ENCODE data around the gene PTPN1. TPM values are rescaled to one million over a fixed set of nuclear protein-coding genes. Genes with fewer than 3 reads are reported as not detected.

PTPN1 gene
- polyA plus RNA-seq, 1 of the 3 experiments (the other 2 are of a cell fraction): 23.6 TPM

GRCh38 chr20:50578061-50578777 is 68.0 kb downstream of the PTPN1 start (continued):
- TF ChIP-seq POLR2AphosphoS5 (IDR thresholded peaks at IDR 0.05; ENCODE audit: low read depth, low read length) (no peak), FOXJ3 (CRISPR knock-in tag; IDR thresholded peaks at IDR 0.05) (no peak)
- TF ChIP-seq, protein P1, sequence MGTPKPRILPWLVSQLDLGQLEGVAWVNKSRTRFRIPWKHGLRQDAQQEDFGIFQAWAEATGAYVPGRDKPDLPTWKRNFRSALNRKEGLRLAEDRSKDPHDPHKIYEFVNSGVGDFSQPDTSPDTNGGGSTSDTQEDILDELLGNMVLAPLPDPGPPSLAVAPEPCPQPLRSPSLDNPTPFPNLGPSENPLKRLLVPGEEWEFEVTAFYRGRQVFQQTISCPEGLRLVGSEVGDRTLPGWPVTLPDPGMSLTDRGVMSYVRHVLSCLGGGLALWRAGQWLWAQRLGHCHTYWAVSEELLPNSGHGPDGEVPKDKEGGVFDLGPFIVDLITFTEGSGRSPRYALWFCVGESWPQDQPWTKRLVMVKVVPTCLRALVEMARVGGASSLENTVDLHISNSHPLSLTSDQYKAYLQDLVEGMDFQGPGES (IDR thresholded peaks at IDR 0.05; ENCODE audit: low read depth, low read length): no peak
- TF ChIP-seq, protein P2, sequence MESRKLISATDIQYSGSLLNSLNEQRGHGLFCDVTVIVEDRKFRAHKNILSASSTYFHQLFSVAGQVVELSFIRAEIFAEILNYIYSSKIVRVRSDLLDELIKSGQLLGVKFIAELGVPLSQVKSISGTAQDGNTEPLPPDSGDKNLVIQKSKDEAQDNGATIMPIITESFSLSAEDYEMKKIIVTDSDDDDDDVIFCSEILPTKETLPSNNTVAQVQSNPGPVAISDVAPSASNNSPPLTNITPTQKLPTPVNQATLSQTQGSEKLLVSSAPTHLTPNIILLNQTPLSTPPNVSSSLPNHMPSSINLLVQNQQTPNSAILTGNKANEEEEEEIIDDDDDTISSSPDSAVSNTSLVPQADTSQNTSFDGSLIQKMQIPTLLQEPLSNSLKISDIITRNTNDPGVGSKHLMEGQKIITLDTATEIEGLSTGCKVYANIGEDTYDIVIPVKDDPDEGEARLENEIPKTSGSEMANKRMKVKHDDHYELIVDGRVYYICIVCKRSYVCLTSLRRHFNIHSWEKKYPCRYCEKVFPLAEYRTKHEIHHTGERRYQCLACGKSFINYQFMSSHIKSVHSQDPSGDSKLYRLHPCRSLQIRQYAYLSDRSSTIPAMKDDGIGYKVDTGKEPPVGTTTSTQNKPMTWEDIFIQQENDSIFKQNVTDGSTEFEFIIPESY (IDR thresholded peaks at IDR 0.05; ENCODE audit: borderline replicate concordance, low read depth): no peak

- no peak for DNase-seq
- H3K79me2 ChIP-seq (ENCODE audit: insufficient read depth): peaks cover 8% of the 10 kb centered on the region; the same call in 1 of the 2 replicates
- H3K4me1 ChIP-seq (ENCODE audit: control insufficient read depth in 1 of 2, insufficient read depth in 2 of 2, low read depth in 1 of 2, low read length in 1 of 2): peaks cover 0 to 25% of the 10 kb centered on the region in 2 experiments; a peak in 2 of 4 replicates
- no peak overlapping the region for H3K27ac ChIP-seq (ENCODE audit: low read depth in 2 of 2, low read length in 1 of 2)
- ChIA-PET CTCF (interaction anchor here (0.9 to 10.6 kb wide), 18 partner anchors 8 to 391 kb away, joined by 3 to 108 read pairs (median 4); partner anchors contain the start of gene CEBPB), POLR2A (no interaction called here)
- peaks cover 50 to 74% of the 10 kb centered on the region in 2 experiments for H3K36me3 ChIP-seq (replicated peaks in 1 of 2; ENCODE audit: control insufficient read depth in 1 of 2, insufficient read depth in 2 of 2, low read length in 1 of 2)
- peaks cover 5% of the 10 kb centered on the region for H3F3A ChIP-seq (replicated peaks; ENCODE audit: insufficient read depth)
- no peaks in the 10 kb centered on the region for H3K9me2 ChIP-seq
- TF ChIP-seq, protein P3, sequence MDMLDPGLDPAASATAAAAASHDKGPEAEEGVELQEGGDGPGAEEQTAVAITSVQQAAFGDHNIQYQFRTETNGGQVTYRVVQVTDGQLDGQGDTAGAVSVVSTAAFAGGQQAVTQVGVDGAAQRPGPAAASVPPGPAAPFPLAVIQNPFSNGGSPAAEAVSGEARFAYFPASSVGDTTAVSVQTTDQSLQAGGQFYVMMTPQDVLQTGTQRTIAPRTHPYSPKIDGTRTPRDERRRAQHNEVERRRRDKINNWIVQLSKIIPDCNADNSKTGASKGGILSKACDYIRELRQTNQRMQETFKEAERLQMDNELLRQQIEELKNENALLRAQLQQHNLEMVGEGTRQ (IDR thresholded peaks at IDR 0.05; ENCODE audit: borderline replicate concordance, low read depth, low read length): no peak
- peaks cover 6% of the 10 kb centered on the region; the same call in 1 of the 2 replicates for H4K20me1 ChIP-seq (ENCODE audit: insufficient read depth)
- H3K9me3 ChIP-seq: no peaks in the 10 kb centered on the region
- no peak overlapping the region for H3K4me2 ChIP-seq
- H3K9ac ChIP-seq: no peak overlapping the region
- WGBS (ENCODE audit: low lambda C conversion rate): 91% methylated on average over 5 of the region's 5 CpGs
- no peak overlapping the region for H2AFZ ChIP-seq (ENCODE audit: low read depth)
- H3K4me3 ChIP-seq (ENCODE audit: low read depth in 2 of 2, low read length in 1 of 2): no peak overlapping the region
- H3K27me3 ChIP-seq (ENCODE audit: insufficient read depth): no peaks in the 10 kb centered on the region
These were observed 68.6 kb downstream of the PTPN1 start for GRCh38 chr20:50578778-50579165.

DNA sequence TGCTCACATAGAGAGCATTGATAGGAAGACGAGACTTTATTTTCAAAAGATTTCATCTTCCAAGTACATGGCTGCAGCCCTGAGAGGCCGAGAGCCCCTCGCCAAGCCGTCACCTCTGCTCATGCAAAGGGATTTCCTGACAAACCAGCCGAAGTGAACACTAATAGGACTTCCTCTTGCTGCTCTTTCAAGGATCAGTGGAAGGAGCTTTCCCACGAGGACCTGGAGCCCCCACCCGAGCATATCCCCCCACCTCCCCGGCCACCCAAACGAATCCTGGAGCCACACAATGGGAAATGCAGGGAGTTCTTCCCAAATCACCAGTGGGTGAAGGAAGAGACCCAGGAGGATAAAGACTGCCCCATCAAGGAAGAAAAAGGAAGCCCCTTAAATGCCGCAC is 69.3 kb downstream of the PTPN1 start:
- H3K36me3 ChIP-seq (replicated peaks in 1 of 2; ENCODE audit: control insufficient read depth in 1 of 2, insufficient read depth in 2 of 2, low read length in 1 of 2): peaks cover 45 to 74% of the 10 kb centered on the region in 2 experiments
- TF ChIP-seq, protein P4, sequence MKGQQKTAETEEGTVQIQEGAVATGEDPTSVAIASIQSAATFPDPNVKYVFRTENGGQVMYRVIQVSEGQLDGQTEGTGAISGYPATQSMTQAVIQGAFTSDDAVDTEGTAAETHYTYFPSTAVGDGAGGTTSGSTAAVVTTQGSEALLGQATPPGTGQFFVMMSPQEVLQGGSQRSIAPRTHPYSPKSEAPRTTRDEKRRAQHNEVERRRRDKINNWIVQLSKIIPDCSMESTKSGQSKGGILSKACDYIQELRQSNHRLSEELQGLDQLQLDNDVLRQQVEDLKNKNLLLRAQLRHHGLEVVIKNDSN (IDR thresholded peaks at IDR 0.05; ENCODE audit: borderline replicate concordance, low read depth): no peak
- no peak for TF ChIP-seq CHD2 (IDR thresholded peaks at IDR 0.05; ENCODE audit: low read length, partially characterized antibody)
- TF ChIP-seq MXI1 (IDR thresholded peaks at IDR 0.05; ENCODE audit: low read depth, low read length): no peak
- TF ChIP-seq GABPA (IDR thresholded peaks at IDR 0.05; ENCODE audit: low read depth): no peak
- no peak for TF ChIP-seq TEAD4 (IDR thresholded peaks at IDR 0.05; ENCODE audit: borderline replicate concordance, insufficient read depth)
- no peak for TF ChIP-seq RCOR1 (IDR thresholded peaks at IDR 0.05; ENCODE audit: low read length)
- TF ChIP-seq SIN3A (IDR thresholded peaks at IDR 0.05; ENCODE audit: borderline replicate concordance, low read depth, low read length): no peak
- TF ChIP-seq CTCF (IDR thresholded peaks at IDR 0.05): no peak
- no peak for TF ChIP-seq ELF1 (IDR thresholded peaks at IDR 0.05)
- no peak for TF ChIP-seq JUND (IDR thresholded peaks at IDR 0.05)
- no peak for TF ChIP-seq TCF12 (IDR thresholded peaks at IDR 0.05)
- TF ChIP-seq NFIC (IDR thresholded peaks at IDR 0.05; ENCODE audit: borderline replicate concordance): no peak

More for the DNA sequence above, 69.3 kb downstream of the PTPN1 start:
- no peak overlapping the region for H3K9ac ChIP-seq
- DNase-seq: no peak
- H3F3A ChIP-seq (replicated peaks; ENCODE audit: insufficient read depth): peaks cover 5% of the 10 kb centered on the region
- H3K27ac ChIP-seq (ENCODE audit: low read depth in 2 of 2, low read length in 1 of 2): no peak overlapping the region
- H4K20me1 ChIP-seq (ENCODE audit: insufficient read depth): peaks cover 6% of the 10 kb centered on the region; the same call in 1 of the 2 replicates
- WGBS (ENCODE audit: low lambda C conversion rate): 87% methylated on average over 10 of the region's 10 CpGs
- H3K4me2 ChIP-seq: no peak overlapping the region
- H3K9me3 ChIP-seq: no peaks in the 10 kb centered on the region
- no peak overlapping the region for H3K4me3 ChIP-seq (ENCODE audit: low read depth in 2 of 2, low read length in 1 of 2)
- no peak overlapping the region for H2AFZ ChIP-seq (ENCODE audit: low read depth)
- H3K4me1 ChIP-seq (ENCODE audit: control insufficient read depth in 1 of 2, insufficient read depth in 2 of 2, low read depth in 1 of 2, low read length in 1 of 2): peaks cover 0 to 19% of the 10 kb centered on the region in 2 experiments; a peak in 2 of 4 replicates
- H3K9me2 ChIP-seq: no peaks in the 10 kb centered on the region
- POLR2A ChIA-PET: no interaction called here
- no peaks in the 10 kb centered on the region for H3K27me3 ChIP-seq (ENCODE audit: insufficient read depth)
- CTCF ChIA-PET: interaction anchor here (0.6 to 10.6 kb wide), 29 partner anchors 9 to 429 kb away, joined by 3 to 108 read pairs (median 4); partner anchors contain the start of gene CEBPB
- H3K79me2 ChIP-seq (ENCODE audit: insufficient read depth): peaks cover 8% of the 10 kb centered on the region; the same call in 1 of the 2 replicates
